Breast epithelium (tissue), 3 donors: ENCODE results near the gene CARS2.

Experiments used
- CTCF ChIP-seq, 3 donors: fragments of 450-650 bp; IDR thresholded peaks; one replicate each; pipeline ENCODE4 v1.5.1; 2016 to 2017; ENCODE audit warnings: antibody characterized with exemption in 3 of 3, mild to moderate bottlenecking in 3 of 3, moderate library complexity in 3 of 3
- POLR2A ChIP-seq: fragments of 450-650 bp; IDR thresholded peaks from one replicate; pipeline ENCODE4 v1.6.1; 2016; ENCODE audit warnings: antibody characterized with exemption, mild to moderate bottlenecking, moderate library complexity

- TF ChIP-seq CTCF (IDR thresholded peaks at IDR 0.05) (no peak), POLR2A (no peak)
These were observed 18.2 kb downstream of the CARS2 start for GRCh38 chr13:110687736-110688135.
